DMS153 treated with DMSO at 0.1 percent for 48 hours (cell line): ENCODE measurements around the gene IP6K3.
A peak's percentile ranks its signal among the peaks of the same experiment; 100 is the strongest.

Source experiments
- DNase-seq: peaks from one replicate; lab custom pipeline; 2025; ENCODE audit not compliant: unreplicated experiment; lab: John Stamatoyannopoulos, UW

Gene IP6K3

GRCh38 chr6:33746651-33747100 lies at the start of gene IP6K3:
Gene IP6K3 (minus strand): TSS chr6:33746905. CDS start chr6:33735476, 11,429 bp downstream.
- DNase-seq = no peak

- no peak for DNase-seq
Observed at GRCh38 chr6:33794910-33795623, 48.4 kb upstream of the IP6K3 start.

- DNase-seq = no peak
Observed at GRCh38 chr6:33792981-33793380, 46.3 kb upstream of the IP6K3 start.

GRCh38 chr6:33791620-33792019 lies 44.9 kb upstream of the IP6K3 start:
- no peak for DNase-seq

GRCh38 chr6:33790910-33791309 lies 44.2 kb upstream of the IP6K3 start:
- no peak for DNase-seq

- no peak for DNase-seq
Observed at GRCh38 chr6:33790379-33790778, 43.7 kb upstream of the IP6K3 start.

- DNase-seq = no peak
Observed at GRCh38 chr6:33789550-33789895, 42.8 kb upstream of the IP6K3 start.

GRCh38 chr6:33788694-33789549 lies 42.2 kb upstream of the IP6K3 start, which contains the start of gene LEMD2:
Gene LEMD2 (minus strand): TSS chr6:33789130. CDS start chr6:33789116, 14 bp downstream.
- DNase-seq = peak; percentile 75

GRCh38 chr6:33787954-33788693 lies 41.4 kb upstream of the IP6K3 start:
- DNase-seq = peak; percentile 26

GRCh38 chr6:33787346-33787953 lies 40.7 kb upstream of the IP6K3 start:
- DNase-seq = no peak

- DNase-seq = no peak
Observed at GRCh38 chr6:33786736-33787135, 40.0 kb upstream of the IP6K3 start.

- no peak for DNase-seq
Observed at GRCh38 chr6:33785778-33786177, 39.1 kb upstream of the IP6K3 start.

GRCh38 chr6:33784787-33785186 lies 38.1 kb upstream of the IP6K3 start:
- DNase-seq = no peak

GRCh38 chr6:33783781-33784520 lies 37.2 kb upstream of the IP6K3 start:
- no peak for DNase-seq

GRCh38 chr6:33782561-33782960 lies 35.9 kb upstream of the IP6K3 start:
- no peak for DNase-seq

- no peak for DNase-seq
Observed at GRCh38 chr6:33781131-33781975, 34.6 kb upstream of the IP6K3 start.

- no peak for DNase-seq
Observed at GRCh38 chr6:33779895-33780294, 33.2 kb upstream of the IP6K3 start.

- DNase-seq = no peak
Observed at GRCh38 chr6:33779290-33779689, 32.6 kb upstream of the IP6K3 start.

- DNase-seq = no peak
Observed at GRCh38 chr6:33778444-33779121, 31.9 kb upstream of the IP6K3 start.
